ENCODE data around the gene SPINK4.

SPINK4 gene

GRCh38 chr9:33239921-33240320 lies at the start of gene SPINK4:
Gene SPINK4, plus strand, starts transcription at chr9:33240167. Its CDS starts 42 bp downstream, at chr9:33240209.
- Histone ChIP-seq H3F3A (ENCODE audit: insufficient read depth, low read length) (no peaks in the 10 kb centered on the region), H3K9me2 (ENCODE audit: low read depth, low read length) (no peaks in the 10 kb centered on the region), H3K9me3 (ENCODE audit: low read length) (no peaks in the 10 kb centered on the region), H3K27me3 (ENCODE audit: insufficient read depth, low read length) (no peaks in the 10 kb centered on the region; the same call in none of the 2 replicates), H4K20me1 (ENCODE audit: insufficient read depth, low read length) (no peaks in the 10 kb centered on the region), H3K4me3 (ENCODE audit: low read depth, low read length, poor library complexity, severe bottlenecking) (no peak within 1 kb of the TSS), H3K36me3 (ENCODE audit: insufficient read depth, low read length) (no peaks in the 10 kb centered on the region), H3K79me2 (ENCODE audit: insufficient read depth, low read length) (no peaks in the 10 kb centered on the region), H3K4me1 (ENCODE audit: insufficient read depth, low read length, severe bottlenecking) (no peaks in the 10 kb centered on the region), H3K27ac (ENCODE audit: low read depth, low read length, poor library complexity, severe bottlenecking) (no peak within 1 kb of the TSS), H3K4me2 (ENCODE audit: low read length) (no peak within 1 kb of the TSS), H2AFZ (ENCODE audit: low read length) (no peak within 1 kb of the TSS), H3K9ac (ENCODE audit: low read length) (no peak within 1 kb of the TSS)
- no peak for TF ChIP-seq CTCF (IDR thresholded peaks at IDR 0.05; ENCODE audit: low read length)
- no peak for TF ChIP-seq EZH2 (IDR thresholded peaks at IDR 0.05; ENCODE audit: borderline replicate concordance, low read length)

GRCh38 chr9:33192493-33193255 lies 47.3 kb upstream of the SPINK4 start:
- H3K4me1 ChIP-seq (ENCODE audit: insufficient read depth, low read length, severe bottlenecking): no peaks in the 10 kb centered on the region
- no peak overlapping the region for H3K27ac ChIP-seq (ENCODE audit: low read depth, low read length, poor library complexity, severe bottlenecking)
- H3F3A ChIP-seq (ENCODE audit: insufficient read depth, low read length): no peaks in the 10 kb centered on the region
- H3K9me3 ChIP-seq (ENCODE audit: low read length): no peaks in the 10 kb centered on the region
- H4K20me1 ChIP-seq (ENCODE audit: insufficient read depth, low read length): no peaks in the 10 kb centered on the region
- no peak overlapping the region for H3K4me3 ChIP-seq (ENCODE audit: low read depth, low read length, poor library complexity, severe bottlenecking)
- H3K4me2 ChIP-seq (ENCODE audit: low read length): no peak overlapping the region
- H2AFZ ChIP-seq (ENCODE audit: low read length): no peak overlapping the region
- H3K9ac ChIP-seq (ENCODE audit: low read length): no peak overlapping the region
- no peaks in the 10 kb centered on the region for H3K36me3 ChIP-seq (ENCODE audit: insufficient read depth, low read length)
- H3K79me2 ChIP-seq (ENCODE audit: insufficient read depth, low read length): no peaks in the 10 kb centered on the region
- H3K27me3 ChIP-seq (ENCODE audit: insufficient read depth, low read length): peaks cover 13% of the 10 kb centered on the region; the same call in 1 of the 2 replicates
- TF ChIP-seq CTCF (IDR thresholded peaks at IDR 0.05; ENCODE audit: low read length) (no peak), EZH2 (IDR thresholded peaks at IDR 0.05; ENCODE audit: borderline replicate concordance, low read length) (no peak)
- no peaks in the 10 kb centered on the region for H3K9me2 ChIP-seq (ENCODE audit: low read depth, low read length)

- TF ChIP-seq EZH2 (IDR thresholded peaks at IDR 0.05; ENCODE audit: borderline replicate concordance, low read length) (no peak), CTCF (IDR thresholded peaks at IDR 0.05; ENCODE audit: low read length) (no peak)
- Histone ChIP-seq H3K79me2 (ENCODE audit: insufficient read depth, low read length) (no peaks in the 10 kb centered on the region), H3K9ac (ENCODE audit: low read length) (no peak overlapping the region), H2AFZ (ENCODE audit: low read length) (no peak overlapping the region), H3K27me3 (ENCODE audit: insufficient read depth, low read length) (peaks cover 8% of the 10 kb centered on the region), H3K9me3 (ENCODE audit: low read length) (no peaks in the 10 kb centered on the region), H3F3A (ENCODE audit: insufficient read depth, low read length) (no peaks in the 10 kb centered on the region), H3K36me3 (ENCODE audit: insufficient read depth, low read length) (no peaks in the 10 kb centered on the region), H3K4me1 (ENCODE audit: insufficient read depth, low read length, severe bottlenecking) (no peaks in the 10 kb centered on the region), H3K4me3 (ENCODE audit: low read depth, low read length, poor library complexity, severe bottlenecking) (no peak overlapping the region), H3K4me2 (ENCODE audit: low read length) (no peak overlapping the region), H3K9me2 (ENCODE audit: low read depth, low read length) (no peaks in the 10 kb centered on the region), H4K20me1 (ENCODE audit: insufficient read depth, low read length) (no peaks in the 10 kb centered on the region), H3K27ac (ENCODE audit: low read depth, low read length, poor library complexity, severe bottlenecking) (no peak overlapping the region)
These were observed 46.1 kb upstream of the SPINK4 start for GRCh38 chr9:33193818-33194217.

Data from OCI-LY1 (cell line).